Measurements from ENCODE around the gene ZNF280A.

GRCh38 chr22:22565981-22566380 lies 45.9 kb upstream of the ZNF280A start:
- TF ChIP-seq MYBL2 (CRISPR knock-in tag; IDR thresholded peaks at IDR 0.05) (no peak), SOX15 (CRISPR knock-in tag; IDR thresholded peaks at IDR 0.05) (no peak), ATF6 (CRISPR knock-in tag; IDR thresholded peaks at IDR 0.05) (no peak), IRF2 (CRISPR knock-in tag; IDR thresholded peaks at IDR 0.05; ENCODE audit: borderline replicate concordance, low read depth) (no peak), ZNF121 (CRISPR knock-in tag; IDR thresholded peaks at IDR 0.05) (no peak), NR3C1 (CRISPR knock-in tag; conservative IDR thresholded peaks at IDR 0.05; ENCODE audit: low read depth) (no peak), FOXP1 (CRISPR knock-in tag; IDR thresholded peaks at IDR 0.05; ENCODE audit: borderline replicate concordance) (no peak), TCF7 (CRISPR knock-in tag; IDR thresholded peaks at IDR 0.05; ENCODE audit: low read depth) (no peak), NFATC4 (CRISPR knock-in tag; IDR thresholded peaks at IDR 0.05) (no peak), CBFB (CRISPR knock-in tag; IDR thresholded peaks at IDR 0.05; ENCODE audit: low read depth) (no peak), PRDM15 (CRISPR knock-in tag; IDR thresholded peaks at IDR 0.05) (no peak)
- TF ChIP-seq, protein P1, sequence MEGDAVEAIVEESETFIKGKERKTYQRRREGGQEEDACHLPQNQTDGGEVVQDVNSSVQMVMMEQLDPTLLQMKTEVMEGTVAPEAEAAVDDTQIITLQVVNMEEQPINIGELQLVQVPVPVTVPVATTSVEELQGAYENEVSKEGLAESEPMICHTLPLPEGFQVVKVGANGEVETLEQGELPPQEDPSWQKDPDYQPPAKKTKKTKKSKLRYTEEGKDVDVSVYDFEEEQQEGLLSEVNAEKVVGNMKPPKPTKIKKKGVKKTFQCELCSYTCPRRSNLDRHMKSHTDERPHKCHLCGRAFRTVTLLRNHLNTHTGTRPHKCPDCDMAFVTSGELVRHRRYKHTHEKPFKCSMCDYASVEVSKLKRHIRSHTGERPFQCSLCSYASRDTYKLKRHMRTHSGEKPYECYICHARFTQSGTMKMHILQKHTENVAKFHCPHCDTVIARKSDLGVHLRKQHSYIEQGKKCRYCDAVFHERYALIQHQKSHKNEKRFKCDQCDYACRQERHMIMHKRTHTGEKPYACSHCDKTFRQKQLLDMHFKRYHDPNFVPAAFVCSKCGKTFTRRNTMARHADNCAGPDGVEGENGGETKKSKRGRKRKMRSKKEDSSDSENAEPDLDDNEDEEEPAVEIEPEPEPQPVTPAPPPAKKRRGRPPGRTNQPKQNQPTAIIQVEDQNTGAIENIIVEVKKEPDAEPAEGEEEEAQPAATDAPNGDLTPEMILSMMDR (IDR thresholded peaks at IDR 0.05), result no peak
